Prostate gland (tissue), 2 donors: ENCODE results near the gene IL2RA.

Experiments
- POLR2A ChIP-seq: fragments of 450-650 bp; IDR thresholded peaks from one replicate; pipeline ENCODE4 v1.6.1; 2016; ENCODE audit warnings: antibody characterized with exemption, mild to moderate bottlenecking
- POLR2AphosphoS5 ChIP-seq: sonication (generic); formaldehyde crosslinking; IDR thresholded peaks from one replicate; pipeline ENCODE4 v1.6.1; 2017; ENCODE audit warnings: antibody characterized with exemption
- TF ChIP-seq, protein P1 (sequence below), 4 experiments: fragments of 200-600 bp in 2 of 4; fragments of 450-650 bp in 2 of 4; sonication (generic) in 2 of 4; IDR thresholded peaks; 1 replicate in 3 of 4; 2 replicates in 1 of 4; pipeline ENCODE4 v1.5.1; 2016 to 2019; ENCODE audit warnings: antibody characterized with exemption in 4 of 4, mild to moderate bottlenecking in 2 of 4, moderate library complexity in 2 of 4

GRCh38 chr10:5992398-5992797 is 69.8 kb downstream of the IL2RA start:
- TF ChIP-seq, protein P1, sequence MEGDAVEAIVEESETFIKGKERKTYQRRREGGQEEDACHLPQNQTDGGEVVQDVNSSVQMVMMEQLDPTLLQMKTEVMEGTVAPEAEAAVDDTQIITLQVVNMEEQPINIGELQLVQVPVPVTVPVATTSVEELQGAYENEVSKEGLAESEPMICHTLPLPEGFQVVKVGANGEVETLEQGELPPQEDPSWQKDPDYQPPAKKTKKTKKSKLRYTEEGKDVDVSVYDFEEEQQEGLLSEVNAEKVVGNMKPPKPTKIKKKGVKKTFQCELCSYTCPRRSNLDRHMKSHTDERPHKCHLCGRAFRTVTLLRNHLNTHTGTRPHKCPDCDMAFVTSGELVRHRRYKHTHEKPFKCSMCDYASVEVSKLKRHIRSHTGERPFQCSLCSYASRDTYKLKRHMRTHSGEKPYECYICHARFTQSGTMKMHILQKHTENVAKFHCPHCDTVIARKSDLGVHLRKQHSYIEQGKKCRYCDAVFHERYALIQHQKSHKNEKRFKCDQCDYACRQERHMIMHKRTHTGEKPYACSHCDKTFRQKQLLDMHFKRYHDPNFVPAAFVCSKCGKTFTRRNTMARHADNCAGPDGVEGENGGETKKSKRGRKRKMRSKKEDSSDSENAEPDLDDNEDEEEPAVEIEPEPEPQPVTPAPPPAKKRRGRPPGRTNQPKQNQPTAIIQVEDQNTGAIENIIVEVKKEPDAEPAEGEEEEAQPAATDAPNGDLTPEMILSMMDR (IDR thresholded peaks at IDR 0.05) = no peak
- TF ChIP-seq POLR2A (no peak), POLR2AphosphoS5 (no peak)
